ENCODE results near the gene WRAP53. TPM values are rescaled to one million over a fixed set of nuclear protein-coding genes. Genes with fewer than 3 reads are reported as not detected.

The WRAP53 gene
- total and polyA plus RNA-seq, 2 donors from 2014 or later = 6.5 to 10.8 TPM

- intact Hi-C loops (cut with DNase I) = no loop called here
- H3K4me1 ChIP-seq (ENCODE audit: control insufficient read depth in 2 of 3, insufficient read depth in 2 of 3, low read depth in 1 of 3, low read length in 3 of 3) = peaks cover 0 to 4% (median 0%) of the 10 kb centered on the region in 3 donors
- H3K36me3 ChIP-seq (ENCODE audit: control insufficient read depth in 2 of 3, insufficient read depth in 3 of 3, low read length in 3 of 3) = peaks cover 0 to 11% (median 0%) of the 10 kb centered on the region in 3 donors
- FAIRE-seq (no peak), DNase-seq (peak in 4 of 5 donors; percentile 41 to 77 (median 64))
- H3K9me3 ChIP-seq (ENCODE audit: control insufficient read depth in 2 of 3, insufficient read depth in 1 of 3, low read length in 3 of 3) = no peaks in the 10 kb centered on the region
- peak overlapping the region in 1 of 3 donors; percentile 33 for H3K4me3 ChIP-seq (ENCODE audit: low read length in 3 of 3)
- H3K27ac ChIP-seq (ENCODE audit: low read depth in 2 of 2, low read length in 2 of 2) = no peak overlapping the region
- H3K9ac ChIP-seq (ENCODE audit: low read length in 3 of 3) = peak overlapping the region in 1 of 3 donors; percentile 26
- no peaks in the 10 kb centered on the region for H3K27me3 ChIP-seq (ENCODE audit: control insufficient read depth, insufficient read depth, low read length)
- TF ChIP-seq, protein P1, sequence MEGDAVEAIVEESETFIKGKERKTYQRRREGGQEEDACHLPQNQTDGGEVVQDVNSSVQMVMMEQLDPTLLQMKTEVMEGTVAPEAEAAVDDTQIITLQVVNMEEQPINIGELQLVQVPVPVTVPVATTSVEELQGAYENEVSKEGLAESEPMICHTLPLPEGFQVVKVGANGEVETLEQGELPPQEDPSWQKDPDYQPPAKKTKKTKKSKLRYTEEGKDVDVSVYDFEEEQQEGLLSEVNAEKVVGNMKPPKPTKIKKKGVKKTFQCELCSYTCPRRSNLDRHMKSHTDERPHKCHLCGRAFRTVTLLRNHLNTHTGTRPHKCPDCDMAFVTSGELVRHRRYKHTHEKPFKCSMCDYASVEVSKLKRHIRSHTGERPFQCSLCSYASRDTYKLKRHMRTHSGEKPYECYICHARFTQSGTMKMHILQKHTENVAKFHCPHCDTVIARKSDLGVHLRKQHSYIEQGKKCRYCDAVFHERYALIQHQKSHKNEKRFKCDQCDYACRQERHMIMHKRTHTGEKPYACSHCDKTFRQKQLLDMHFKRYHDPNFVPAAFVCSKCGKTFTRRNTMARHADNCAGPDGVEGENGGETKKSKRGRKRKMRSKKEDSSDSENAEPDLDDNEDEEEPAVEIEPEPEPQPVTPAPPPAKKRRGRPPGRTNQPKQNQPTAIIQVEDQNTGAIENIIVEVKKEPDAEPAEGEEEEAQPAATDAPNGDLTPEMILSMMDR (IDR thresholded peaks at IDR 0.05; ENCODE audit: borderline replicate concordance, extremely low read depth, insufficient read depth) = no peak
Measured at GRCh38 chr17:7705269-7706255, 17.3 kb downstream of the WRAP53 start.

DNA sequence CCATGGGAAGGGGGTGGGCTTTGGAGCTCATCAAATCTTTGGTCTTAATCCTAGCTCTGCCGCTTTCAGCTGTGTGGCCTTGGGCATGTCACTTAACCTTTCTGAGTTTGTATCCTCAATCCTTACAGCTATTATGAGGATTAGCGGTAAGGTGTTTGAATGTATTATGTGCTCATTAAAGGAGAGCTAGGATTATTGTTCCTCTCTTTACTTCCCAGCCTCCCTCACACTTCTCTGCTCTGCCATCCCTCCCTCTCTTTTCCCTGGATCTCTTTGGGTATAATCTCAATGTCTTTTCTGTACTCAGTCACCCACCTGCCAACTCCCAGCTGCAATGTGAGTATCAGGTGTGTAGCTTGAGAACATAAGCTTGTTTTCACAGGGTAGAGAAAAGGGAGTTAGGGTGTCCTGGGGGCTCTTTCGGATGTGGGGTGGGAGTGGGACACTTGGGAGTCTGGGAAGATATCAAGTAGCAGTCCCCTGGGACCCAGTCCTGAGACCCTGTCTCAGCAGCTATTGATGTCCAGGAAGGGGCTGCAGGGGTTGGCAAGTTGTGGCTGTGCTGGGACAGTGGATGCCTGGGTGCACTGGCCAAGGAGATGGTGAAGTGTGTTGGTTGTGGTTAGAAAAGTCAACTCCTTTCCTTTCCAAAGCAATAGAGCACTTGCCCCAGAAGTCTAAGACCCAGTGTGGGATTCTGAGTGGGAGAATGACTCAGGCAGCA lies 18.5 kb downstream of the WRAP53 start:
- H3K4me1 ChIP-seq (ENCODE audit: control insufficient read depth in 2 of 3, insufficient read depth in 2 of 3, low read depth in 1 of 3, low read length in 3 of 3) = peaks cover 0 to 4% (median 0%) of the 10 kb centered on the region in 3 donors
- no peak overlapping the region for H3K4me3 ChIP-seq (ENCODE audit: low read length in 3 of 3)
- intact Hi-C loops (cut with DNase I) = no loop called here
- H3K9ac ChIP-seq (ENCODE audit: low read length in 3 of 3) = no peak overlapping the region
- peaks cover 0 to 11% (median 0%) of the 10 kb centered on the region in 3 donors for H3K36me3 ChIP-seq (ENCODE audit: control insufficient read depth in 2 of 3, insufficient read depth in 3 of 3, low read length in 3 of 3)
- TF ChIP-seq, protein P1 (IDR thresholded peaks at IDR 0.05; ENCODE audit: borderline replicate concordance, extremely low read depth, insufficient read depth) = no peak
- no peaks in the 10 kb centered on the region for H3K27me3 ChIP-seq (ENCODE audit: control insufficient read depth, insufficient read depth, low read length)
- no peak for FAIRE-seq
- H3K9me3 ChIP-seq (ENCODE audit: control insufficient read depth in 2 of 3, insufficient read depth in 1 of 3, low read length in 3 of 3) = no peaks in the 10 kb centered on the region
- H3K27ac ChIP-seq (ENCODE audit: low read depth in 2 of 2, low read length in 2 of 2) = no peak overlapping the region
- DNase-seq = no peak

DNA sequence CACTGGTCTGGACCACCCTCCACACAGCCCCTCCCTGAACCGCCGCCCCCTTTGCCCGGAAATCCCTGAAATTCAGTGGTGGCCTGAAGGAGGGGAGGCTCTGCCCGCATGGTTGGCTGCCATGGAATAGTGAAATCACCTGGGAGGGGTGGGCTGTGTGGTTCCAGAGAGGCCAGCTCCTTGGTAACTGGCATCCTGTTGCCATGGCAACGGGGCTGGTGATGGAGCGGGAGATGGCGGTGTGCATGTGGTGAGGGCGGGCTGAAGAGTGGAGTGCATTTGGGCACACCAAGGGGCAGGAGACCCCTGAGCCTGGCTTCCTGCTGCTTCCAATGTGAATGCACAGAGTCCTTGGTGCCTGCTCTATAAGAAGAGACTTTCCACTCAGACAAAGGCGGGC lies 19.2 kb downstream of the WRAP53 start:
- Histone ChIP-seq H3K4me3 (ENCODE audit: low read length in 3 of 3) (no peak overlapping the region), H3K9ac (ENCODE audit: low read length in 3 of 3) (no peak overlapping the region), H3K27me3 (ENCODE audit: control insufficient read depth, insufficient read depth, low read length) (no peaks in the 10 kb centered on the region), H3K4me1 (ENCODE audit: control insufficient read depth in 2 of 3, insufficient read depth in 2 of 3, low read depth in 1 of 3, low read length in 3 of 3) (peaks cover 0 to 4% (median 0%) of the 10 kb centered on the region in 3 donors), H3K36me3 (ENCODE audit: control insufficient read depth in 2 of 3, insufficient read depth in 3 of 3, low read length in 3 of 3) (peaks cover 0 to 5% (median 0%) of the 10 kb centered on the region in 3 donors), H3K27ac (ENCODE audit: low read depth in 2 of 2, low read length in 2 of 2) (no peak overlapping the region), H3K9me3 (ENCODE audit: control insufficient read depth in 2 of 3, insufficient read depth in 1 of 3, low read length in 3 of 3) (no peaks in the 10 kb centered on the region)
- no peak for DNase-seq
- no peak for FAIRE-seq
- intact Hi-C loops (cut with DNase I) = no loop called here
- TF ChIP-seq, protein P1 (IDR thresholded peaks at IDR 0.05; ENCODE audit: borderline replicate concordance, extremely low read depth, insufficient read depth) = no peak
